Inferior parietal cortex (tissue), 1 donor: ENCODE measurements around the gene DGKZ.

Experiments used
- DNase-seq: peaks from one replicate; pipeline ENCODE4 v3.0.0-alpha.2; 2016; ENCODE audit errors: extremely low spot score

Gene DGKZ

DNA sequence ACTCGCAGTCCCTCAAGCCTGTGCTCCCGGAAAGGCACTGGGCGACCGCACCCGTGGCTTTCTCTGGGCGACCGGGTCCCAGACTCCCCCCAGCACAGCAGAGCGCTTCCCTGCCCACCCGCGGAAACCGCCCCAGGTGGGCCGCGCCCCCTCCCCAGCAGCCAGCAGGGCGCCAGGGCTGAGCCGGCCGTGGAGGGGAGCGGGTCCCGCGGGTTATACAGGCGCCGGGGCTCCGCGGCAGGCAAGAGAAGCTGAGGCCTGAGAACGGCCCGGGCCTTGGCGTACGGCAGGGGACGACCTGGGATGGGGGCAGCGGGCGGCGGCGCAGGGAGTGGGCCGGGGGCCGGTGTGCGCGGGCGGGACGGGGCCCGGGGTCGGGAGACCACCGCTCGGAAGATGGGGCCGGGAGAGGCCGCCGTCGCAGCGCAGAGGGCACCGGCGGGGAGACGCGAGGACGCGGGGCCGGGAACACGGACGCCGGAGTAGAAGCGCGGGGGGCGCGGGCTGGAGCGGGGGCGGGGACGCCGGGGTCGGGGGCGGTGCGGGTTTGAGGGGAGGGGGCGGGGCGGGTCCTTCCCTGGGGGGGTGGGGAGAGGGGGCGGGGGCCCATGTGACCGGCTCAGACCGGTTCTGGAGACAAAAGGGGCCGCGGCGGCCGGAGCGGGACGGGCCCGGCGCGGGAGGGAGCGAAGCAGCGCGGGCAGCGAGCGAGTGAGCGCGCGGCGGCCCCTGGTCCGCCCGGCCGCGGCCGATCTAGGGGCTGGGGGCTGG, 34.0 kb downstream of the DGKZ start, which contains the start of gene MDK:
Gene MDK (plus strand): TSS at position 622 of the 771 bp plus-strand sequence. CDS start 389 bp downstream, outside the sequence.
- DNase-seq, result no peak

- DNase-seq, result no peak
Measured at GRCh38 chr11:46381819-46382645, 34.8 kb downstream of the DGKZ start.

DNA sequence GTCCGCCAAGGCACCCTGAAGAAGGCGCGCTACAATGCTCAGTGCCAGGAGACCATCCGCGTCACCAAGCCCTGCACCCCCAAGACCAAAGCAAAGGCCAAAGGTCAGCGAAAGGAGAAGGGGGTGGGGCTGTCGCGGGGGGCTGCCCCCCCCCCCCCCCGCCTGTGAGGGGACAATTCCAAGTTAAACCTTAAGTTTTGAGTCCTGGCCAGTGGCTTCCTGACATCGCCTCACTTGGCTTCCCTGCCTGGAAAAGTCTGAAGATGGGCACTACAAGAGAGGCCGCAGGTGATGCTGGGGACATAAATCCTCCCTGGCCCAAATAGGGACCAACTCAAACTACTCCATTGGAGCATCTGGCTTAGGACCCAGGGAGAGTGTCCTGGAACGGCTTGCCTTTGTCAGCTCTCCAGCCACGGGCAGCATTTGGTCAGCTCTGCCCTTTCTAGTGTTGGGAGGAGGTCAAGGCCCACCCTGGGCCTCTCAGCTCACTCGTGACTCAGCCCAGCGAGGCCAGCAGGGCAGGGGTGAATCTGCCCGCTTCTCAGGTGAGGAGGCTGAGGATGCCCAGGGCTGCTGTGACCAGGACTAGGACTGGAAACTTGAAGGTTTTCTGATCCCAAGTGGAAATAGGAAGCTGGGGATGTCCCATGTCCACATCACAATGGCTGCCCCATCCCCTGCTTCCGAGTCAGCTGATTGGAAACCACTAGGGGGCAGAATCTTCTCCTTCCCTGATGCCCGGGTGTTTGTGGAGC, 35.6 kb downstream of the DGKZ start:
- DNase-seq, result no peak

- DNase-seq, result no peak
Measured at GRCh38 chr11:46383404-46383758, 36.1 kb downstream of the DGKZ start.

- DNase-seq, result no peak
Measured at GRCh38 chr11:46383974-46384701, 36.9 kb downstream of the DGKZ start.

DNA sequence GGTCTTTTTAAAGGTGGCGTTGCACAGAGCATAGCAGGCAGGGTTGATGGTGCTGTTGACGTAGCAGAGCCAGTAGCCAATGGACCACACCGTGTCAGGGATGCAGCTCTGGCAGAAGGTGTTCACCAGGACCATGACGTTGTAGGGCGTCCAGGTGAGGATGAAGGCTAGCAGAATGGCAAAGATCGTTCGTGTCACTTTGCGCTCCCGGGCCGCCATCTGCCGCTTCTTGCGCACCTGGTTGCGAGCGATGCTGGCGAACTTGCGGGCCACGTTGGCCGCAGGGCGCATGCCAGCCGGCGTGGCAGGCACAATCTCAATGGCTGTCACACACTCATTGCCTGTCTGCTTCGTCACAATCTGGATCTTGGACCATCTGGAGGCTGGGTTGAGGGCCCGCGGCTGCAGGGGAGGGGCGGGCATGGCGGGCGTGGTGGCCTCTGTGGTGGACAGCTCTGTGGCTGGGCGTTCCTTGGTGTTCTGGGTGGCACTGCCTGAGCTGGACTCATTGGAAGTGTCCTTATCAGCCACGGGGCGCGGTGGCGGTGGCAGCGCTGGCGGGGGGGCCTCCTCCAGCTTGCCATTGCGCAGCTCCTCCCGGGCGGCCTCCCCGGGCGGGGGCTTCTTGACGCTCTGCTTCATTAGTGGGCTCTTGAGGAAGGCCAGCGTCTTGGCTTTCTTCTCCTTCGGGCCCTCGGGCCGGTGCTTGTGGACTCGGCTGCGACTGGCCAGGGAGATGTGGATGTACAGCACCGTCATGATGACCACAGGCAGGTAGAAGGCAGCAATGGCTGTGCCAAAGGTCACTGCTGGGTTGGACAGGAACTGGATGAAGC, 38.1 kb downstream of the DGKZ start:
- no peak for DNase-seq

DNA sequence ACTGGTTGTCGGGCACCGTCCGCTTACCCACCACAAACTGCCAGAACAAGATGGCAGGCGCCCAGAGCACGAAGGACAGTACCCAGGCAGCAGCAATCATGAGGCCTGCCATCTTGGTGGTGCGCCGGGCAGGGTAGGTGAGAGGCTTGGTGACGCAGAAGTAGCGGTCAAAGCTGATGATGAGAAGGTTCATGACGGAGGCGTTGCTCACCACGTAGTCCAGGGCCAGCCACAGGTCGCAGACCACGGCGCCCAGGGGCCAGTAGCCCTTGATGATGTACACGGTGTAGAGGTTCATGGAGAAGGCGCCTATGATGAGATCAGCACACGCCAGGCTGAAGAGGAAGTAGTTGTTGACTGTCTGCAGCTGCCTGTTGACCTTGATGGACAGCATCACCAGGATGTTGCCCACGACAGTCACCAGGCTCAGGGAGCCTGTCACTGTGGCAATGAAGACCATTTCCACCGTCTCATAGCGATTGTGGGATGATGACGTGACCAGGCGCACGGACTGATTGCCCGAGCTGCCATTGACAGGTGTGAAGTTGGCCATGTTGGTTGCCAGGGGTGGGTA, 38.8 kb downstream of the DGKZ start:
- DNase-seq, result no peak

GRCh38 chr11:46386674-46387073, 39.4 kb downstream of the DGKZ start:
- DNase-seq, result no peak

GRCh38 chr11:46387456-46387855, 40.2 kb downstream of the DGKZ start:
- no peak for DNase-seq

DNA sequence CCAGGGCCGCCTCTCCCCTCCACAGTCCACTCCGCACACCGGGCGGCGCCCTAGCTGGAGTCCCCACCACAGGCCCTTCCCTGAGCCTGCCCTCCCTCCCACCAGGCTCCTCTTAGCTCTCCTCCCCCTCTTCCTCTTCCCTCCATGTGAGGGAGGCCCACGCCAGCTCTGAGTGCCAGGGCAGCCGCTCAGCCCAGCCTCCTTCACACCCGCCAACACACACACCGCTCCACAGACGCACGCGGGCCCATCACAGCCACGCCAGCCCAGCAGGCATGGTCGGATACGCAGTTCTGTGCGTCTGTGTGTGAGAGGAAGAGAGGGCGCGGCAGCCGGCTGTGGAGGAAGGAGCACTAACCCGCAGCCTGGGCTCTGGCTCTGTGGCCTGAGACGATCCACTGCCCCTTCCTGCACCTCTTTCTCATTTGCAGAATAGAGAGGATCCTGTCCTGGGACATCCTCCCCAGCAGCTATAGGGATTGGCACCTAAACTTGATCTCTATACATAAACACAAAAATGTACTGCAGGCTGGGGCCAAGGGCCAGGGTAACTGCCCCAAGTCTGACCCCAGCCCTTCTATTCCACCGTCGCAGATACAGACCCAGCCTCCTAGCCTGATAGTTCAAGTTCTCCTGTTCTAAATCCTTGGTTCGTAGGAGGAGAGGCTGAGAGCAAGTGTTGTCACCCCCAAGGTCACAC, 40.8 kb downstream of the DGKZ start:
- DNase-seq, result no peak

GRCh38 chr11:46388619-46389449, 41.6 kb downstream of the DGKZ start:
- DNase-seq, result no peak

- DNase-seq, result no peak
Measured at GRCh38 chr11:46389450-46390330, 42.4 kb downstream of the DGKZ start.

- DNase-seq, result no peak
Measured at GRCh38 chr11:46390331-46391171, 43.3 kb downstream of the DGKZ start.

- DNase-seq, result no peak
Measured at GRCh38 chr11:46391186-46391577, 43.9 kb downstream of the DGKZ start.

DNA sequence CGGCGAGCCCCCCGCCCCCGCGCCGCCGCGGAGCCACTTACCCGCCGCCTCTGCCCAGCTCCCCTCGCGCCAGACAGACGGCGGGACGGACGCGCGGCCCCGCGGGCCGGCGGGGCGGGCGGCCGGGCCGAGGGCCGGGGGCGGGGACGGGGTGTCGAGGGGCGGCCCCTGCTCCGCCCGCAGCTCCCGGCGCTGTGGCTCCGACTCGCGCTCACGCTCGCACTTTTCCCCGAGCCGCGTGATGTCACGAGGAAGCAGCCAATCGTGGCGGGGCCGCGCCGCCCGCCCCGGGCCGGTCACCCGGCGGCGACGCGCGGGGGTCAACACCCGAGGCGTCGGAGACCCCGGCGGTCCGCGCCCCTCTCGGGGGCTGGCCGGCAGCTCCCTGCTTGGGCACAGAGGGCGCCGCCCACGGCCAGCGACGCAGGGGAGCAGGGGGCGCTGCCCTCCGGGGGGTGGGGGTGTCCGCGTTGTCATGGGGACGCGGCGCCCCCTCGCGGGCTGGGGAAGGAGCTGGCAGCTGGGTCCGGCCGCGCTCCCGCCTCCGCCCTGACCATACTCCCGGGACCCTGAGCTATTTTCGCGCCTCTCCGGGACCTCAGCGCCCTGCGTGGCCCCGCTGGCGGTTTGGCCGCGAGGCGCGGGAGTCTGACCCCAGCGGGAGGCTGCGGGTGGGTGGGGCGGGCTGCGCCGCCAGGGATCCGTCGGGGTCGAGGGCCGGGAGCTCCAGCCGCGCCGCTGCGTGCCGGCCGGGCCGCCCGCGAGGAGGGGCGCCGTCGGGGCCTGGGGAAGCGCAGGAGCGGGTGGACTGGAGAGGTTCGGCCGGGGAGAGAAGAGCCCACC, 44.5 kb downstream of the DGKZ start, which contains the start of gene CHRM4:
Gene CHRM4 (minus strand): TSS at position 199 of the 843 bp plus-strand sequence. CDS start 5,219 bp downstream, outside the sequence.
- no peak for DNase-seq
